Prostate gland (tissue), 2 donors: Measurements from ENCODE around the gene SRGAP3. TPM values are rescaled to one million over a fixed set of nuclear protein-coding genes. Genes with fewer than 3 reads are reported as not detected.

ENCODE experiments used
- DNase-seq: peaks from one replicate; pipeline ENCODE4 v3.0.0-alpha.2; 2019; ENCODE audit warnings: low spot score
- H3K27ac ChIP-seq, 2 donors: fragments of 200-600 bp; sonication (generic); 2 replicates each; pipeline ENCODE4 v1.5.1; 2017 to 2019
- H3K27me3 ChIP-seq: fragments of 200-600 bp; sonication (generic); replicated peaks from 2 replicates; pipeline ENCODE4 v1.5.1; 2019; ENCODE audit not compliant: insufficient read depth
- H3K36me3 ChIP-seq, 2 donors: fragments of 200-600 bp; sonication (generic); 1 replicate in 1 of 2; 2 replicates in 1 of 2; pipeline versions ENCODE4 v1.5.1 to v1.8.1; 2017 to 2019
- H3K4me1 ChIP-seq: fragments of 200-600 bp; sonication (generic); replicated peaks from 2 replicates; pipeline ENCODE4 v1.5.1; 2019
- H3K4me3 ChIP-seq, 2 donors: fragments of 200-600 bp; sonication (generic); 2 replicates each; pipeline ENCODE4 v1.5.1; 2017 to 2019
- H3K9me3 ChIP-seq: fragments of 200-600 bp; sonication (generic); 2 replicates; pipeline ENCODE4 v1.5.1; 2017
- POLR2A ChIP-seq: fragments of 450-650 bp; IDR thresholded peaks from one replicate; pipeline ENCODE4 v1.6.1; 2016; ENCODE audit warnings: antibody characterized with exemption, mild to moderate bottlenecking
- POLR2AphosphoS5 ChIP-seq: sonication (generic); formaldehyde crosslinking; IDR thresholded peaks from one replicate; pipeline ENCODE4 v1.6.1; 2017; ENCODE audit warnings: antibody characterized with exemption
- WGBS: methylation state at CpG from one replicate; pipeline ENCODE4 v1.1.5; 2018; 5-methylcytosine and 5-hydroxymethylcytosine counted together
- intact Hi-C: fragments of 100-400 bp; cut with DNase I; formaldehyde crosslinking; loops from one replicate; pipeline ENCODE4 v1.14.2; 2022
- total RNA-seq, 2 donors: library from RNA; depleted of rRNA; stranded (reverse); fragments of >200 nt; gene quantifications; one replicate each; pipeline ENCODE4 v1.1.0, GENCODE V29; 2016
- TF ChIP-seq, protein P1 (sequence below), 4 experiments: fragments of 200-600 bp in 2 of 4; fragments of 450-650 bp in 2 of 4; sonication (generic) in 2 of 4; IDR thresholded peaks; 1 replicate in 3 of 4; 2 replicates in 1 of 4; pipeline ENCODE4 v1.5.1; 2016 to 2019; ENCODE audit warnings: antibody characterized with exemption in 4 of 4, mild to moderate bottlenecking in 2 of 4, moderate library complexity in 2 of 4

Gene SRGAP3
- total RNA-seq, 2 donors from 2014 or later, result 23.6 to 50.3 TPM

DNA sequence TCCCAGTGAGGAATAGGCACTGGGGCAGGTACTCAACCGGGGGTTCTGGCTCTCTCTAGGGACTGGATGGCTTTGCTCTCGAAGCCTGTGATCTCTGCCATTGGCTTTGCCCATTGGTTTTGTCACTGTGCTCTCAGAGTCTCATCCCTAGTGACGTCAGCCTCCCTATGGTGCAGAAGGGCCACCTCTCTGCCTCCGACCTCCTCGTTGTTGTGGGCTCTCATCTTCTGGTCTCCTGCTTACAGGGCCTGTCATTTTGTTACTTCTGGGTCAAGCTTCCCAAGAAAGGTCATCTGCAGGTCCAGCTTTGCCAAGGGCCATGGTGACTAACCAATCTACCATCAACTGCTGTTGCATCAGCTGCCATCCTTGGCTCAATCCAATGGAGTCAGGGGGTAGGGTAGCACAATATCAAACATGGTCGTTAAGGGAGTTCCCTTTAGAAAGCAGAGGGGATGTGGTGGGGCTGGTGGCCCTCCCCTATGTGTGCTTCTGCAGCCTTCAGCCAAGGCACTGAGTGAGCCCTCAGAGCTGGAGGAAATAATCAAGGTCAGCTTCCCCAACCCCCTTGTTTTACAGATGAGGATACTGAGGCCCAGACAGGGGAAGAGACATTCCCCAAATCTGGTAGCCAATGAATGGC is 272.8 kb downstream of the SRGAP3 start:
- Histone ChIP-seq H3K36me3 (no peaks in the 10 kb centered on the region), H3K9me3 (no peaks in the 10 kb centered on the region), H3K27me3 (no peaks in the 10 kb centered on the region), H3K4me1 (no peaks in the 10 kb centered on the region), H3K4me3 (no peak overlapping the region), H3K27ac (no peak overlapping the region)
- intact Hi-C loops, result no loop called here
- TF ChIP-seq POLR2AphosphoS5 (no peak), POLR2A (no peak)
- TF ChIP-seq, protein P1, sequence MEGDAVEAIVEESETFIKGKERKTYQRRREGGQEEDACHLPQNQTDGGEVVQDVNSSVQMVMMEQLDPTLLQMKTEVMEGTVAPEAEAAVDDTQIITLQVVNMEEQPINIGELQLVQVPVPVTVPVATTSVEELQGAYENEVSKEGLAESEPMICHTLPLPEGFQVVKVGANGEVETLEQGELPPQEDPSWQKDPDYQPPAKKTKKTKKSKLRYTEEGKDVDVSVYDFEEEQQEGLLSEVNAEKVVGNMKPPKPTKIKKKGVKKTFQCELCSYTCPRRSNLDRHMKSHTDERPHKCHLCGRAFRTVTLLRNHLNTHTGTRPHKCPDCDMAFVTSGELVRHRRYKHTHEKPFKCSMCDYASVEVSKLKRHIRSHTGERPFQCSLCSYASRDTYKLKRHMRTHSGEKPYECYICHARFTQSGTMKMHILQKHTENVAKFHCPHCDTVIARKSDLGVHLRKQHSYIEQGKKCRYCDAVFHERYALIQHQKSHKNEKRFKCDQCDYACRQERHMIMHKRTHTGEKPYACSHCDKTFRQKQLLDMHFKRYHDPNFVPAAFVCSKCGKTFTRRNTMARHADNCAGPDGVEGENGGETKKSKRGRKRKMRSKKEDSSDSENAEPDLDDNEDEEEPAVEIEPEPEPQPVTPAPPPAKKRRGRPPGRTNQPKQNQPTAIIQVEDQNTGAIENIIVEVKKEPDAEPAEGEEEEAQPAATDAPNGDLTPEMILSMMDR (IDR thresholded peaks at IDR 0.05), result no peak
- DNase-seq, result no peak
- WGBS, result 92% methylated on average over 6 of the region's 6 CpGs

DNA sequence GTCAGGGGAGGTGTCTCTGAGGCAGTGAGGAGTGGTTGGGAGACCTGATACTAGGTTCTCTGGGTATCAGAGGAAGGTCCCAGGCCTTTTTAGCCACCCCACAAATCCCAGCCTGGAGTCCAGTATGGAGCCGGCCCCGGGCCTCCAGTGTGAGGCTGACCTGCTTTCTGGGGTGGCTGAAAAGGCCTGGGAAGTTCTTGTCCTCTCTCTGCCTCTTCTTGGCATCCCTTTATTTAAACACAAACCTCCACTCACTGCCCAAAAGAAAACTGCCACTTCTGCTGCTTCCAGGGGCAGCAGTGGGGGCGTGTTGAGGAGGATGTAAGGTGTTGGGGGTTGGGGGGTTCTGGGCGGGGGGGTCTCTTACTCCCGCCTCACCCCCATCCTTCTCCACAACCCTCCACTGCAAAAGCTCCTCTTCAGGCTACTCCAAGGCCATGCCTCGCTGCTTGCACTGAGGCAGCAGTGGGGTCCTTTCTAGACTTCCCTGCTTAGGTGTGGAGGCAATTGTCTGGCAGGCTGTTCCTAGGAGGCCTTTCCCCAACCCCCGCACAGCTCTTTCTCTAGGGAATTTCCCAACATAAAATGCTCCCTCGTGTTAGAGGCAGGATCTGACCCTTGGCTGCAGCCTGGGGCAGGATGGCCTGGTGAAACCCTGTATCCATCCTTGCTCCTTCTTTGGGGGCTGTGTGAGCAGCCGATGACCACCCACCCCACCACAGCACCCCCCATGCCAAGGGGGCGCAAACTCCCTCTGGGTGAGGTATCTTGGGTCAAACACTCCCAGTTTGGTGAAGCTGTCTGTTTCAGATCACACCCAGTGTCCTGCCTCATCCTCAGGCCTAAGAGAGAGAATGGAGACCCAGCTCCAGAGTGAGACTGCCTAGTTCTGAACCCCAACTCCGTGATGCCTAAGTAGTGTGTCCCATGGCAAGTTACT is 274.1 kb downstream of the SRGAP3 start:
- Histone ChIP-seq H3K9me3 (no peaks in the 10 kb centered on the region), H3K27me3 (no peaks in the 10 kb centered on the region), H3K4me3 (no peak overlapping the region), H3K4me1 (no peaks in the 10 kb centered on the region), H3K36me3 (no peaks in the 10 kb centered on the region), H3K27ac (no peak overlapping the region)
- WGBS, result 69% methylated on average over 11 of the region's 11 CpGs
- TF ChIP-seq POLR2AphosphoS5, result no peak
- TF ChIP-seq, protein P1 (IDR thresholded peaks at IDR 0.05), result no peak
- TF ChIP-seq POLR2A, result no peak
- intact Hi-C loops, result no loop called here
- no peak for DNase-seq

DNA sequence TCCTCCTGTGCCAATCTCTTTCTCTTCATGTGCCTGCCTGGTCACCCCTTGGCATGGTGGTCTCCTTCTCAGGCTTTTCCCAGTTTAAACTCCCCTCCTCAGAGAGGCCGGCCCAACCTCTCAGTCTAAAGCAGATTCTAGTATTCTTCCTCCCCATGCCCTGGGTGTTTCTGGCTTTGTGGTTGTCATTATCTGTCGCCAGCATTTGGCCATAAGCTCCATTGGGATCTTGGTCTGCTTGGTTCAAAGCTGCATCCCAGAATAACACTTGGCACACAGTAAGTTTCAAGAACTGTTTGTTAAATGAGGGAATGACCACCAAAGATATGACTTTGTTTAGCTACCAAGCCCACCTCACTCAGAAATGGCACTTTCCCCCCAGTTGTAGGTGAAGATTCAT is 275.0 kb downstream of the SRGAP3 start:
- intact Hi-C loops, result loop anchor here (5.0 kb wide), 2 partner anchors 93 to 328 kb away; no protein-coding TSS in a partner anchor
- Histone ChIP-seq H3K36me3 (no peaks in the 10 kb centered on the region), H3K4me1 (no peaks in the 10 kb centered on the region), H3K27me3 (no peaks in the 10 kb centered on the region), H3K4me3 (no peak overlapping the region), H3K27ac (no peak overlapping the region), H3K9me3 (no peaks in the 10 kb centered on the region)
- no peak for DNase-seq
- TF ChIP-seq, protein P1 (IDR thresholded peaks at IDR 0.05), result no peak
- no peak for TF ChIP-seq POLR2A
- no peak for TF ChIP-seq POLR2AphosphoS5
- WGBS, result 88% methylated on average over 2 of the region's 2 CpGs

DNA sequence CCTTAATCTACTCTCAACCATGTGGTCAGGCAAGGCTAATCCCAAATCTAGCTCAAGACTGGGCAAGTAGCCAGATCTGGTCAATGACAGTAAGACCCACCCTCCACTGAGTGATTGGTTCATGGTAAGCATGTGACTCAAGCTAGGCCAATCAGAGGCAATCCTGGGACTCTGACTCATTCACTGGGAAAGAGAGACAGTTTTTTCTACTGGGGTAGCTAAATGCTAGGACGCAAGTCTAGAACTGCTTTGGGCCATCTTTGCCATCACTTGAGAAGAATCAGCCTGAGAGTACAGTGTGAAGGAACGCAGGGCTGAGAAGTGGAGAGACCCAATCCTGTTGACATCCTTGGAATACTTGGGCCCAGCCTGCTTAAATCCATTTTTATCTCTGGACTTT is 276.8 kb downstream of the SRGAP3 start:
- Histone ChIP-seq H3K36me3 (no peaks in the 10 kb centered on the region), H3K4me1 (no peaks in the 10 kb centered on the region), H3K9me3 (no peaks in the 10 kb centered on the region), H3K4me3 (no peak overlapping the region), H3K27me3 (no peaks in the 10 kb centered on the region), H3K27ac (no peak overlapping the region)
- intact Hi-C loops, result loop anchor here (5.0 kb wide), 2 partner anchors 95 to 330 kb away; no protein-coding TSS in a partner anchor
- DNase-seq, result no peak
- WGBS, result 100% methylated on average over 2 of the region's 2 CpGs
- no peak for TF ChIP-seq POLR2AphosphoS5
- TF ChIP-seq, protein P1 (IDR thresholded peaks at IDR 0.05), result no peak
- TF ChIP-seq POLR2A, result no peak
